HepG2 (cell line): ENCODE data around the gene TAS2R19. TPM values are rescaled to one million over a fixed set of nuclear protein-coding genes. Genes with fewer than 3 reads are reported as not detected.

ENCODE experiments used
- CBX1 ChIP-seq: IDR thresholded peaks from one replicate; pipeline ENCODE4 v1.6.1; 2016; ENCODE audit warnings: antibody characterized with exemption, low read depth
- HDAC1 ChIP-seq: sonication (generic); formaldehyde crosslinking; IDR thresholded peaks from 2 replicates; pipeline ENCODE4 v1.5.1; 2020; ENCODE audit warnings: mild to moderate bottlenecking, missing genetic modification reagents
- MTF2 ChIP-seq: sonication (generic); formaldehyde crosslinking; IDR thresholded peaks from 2 replicates; pipeline ENCODE4 v1.5.0; 2020; ENCODE audit warnings: missing genetic modification reagents, borderline replicate concordance
- SATB2 ChIP-seq: sonication (generic); formaldehyde crosslinking; IDR thresholded peaks from 2 replicates; pipeline ENCODE4 v1.5.0; 2020; ENCODE audit warnings: missing genetic modification reagents
- SPEN ChIP-seq: sonication (generic); formaldehyde crosslinking; IDR thresholded peaks from 2 replicates; pipeline ENCODE4 v1.5.1; 2020; ENCODE audit warnings: low read depth, mild to moderate bottlenecking, missing genetic modification reagents
- SRSF4 ChIP-seq: fragments of 200-400 bp; formaldehyde crosslinking; IDR thresholded peaks from one replicate; pipeline ENCODE4 v1.6.1; 2018; ENCODE audit warnings: mild to moderate bottlenecking, low read depth, low read length, moderate library complexity; ENCODE audit not compliant: poor library complexity, severe bottlenecking
- TEAD2 ChIP-seq: sonication (generic); formaldehyde crosslinking; IDR thresholded peaks from 2 replicates; pipeline ENCODE4 v1.9.0; 2021; ENCODE audit warnings: missing genetic modification reagents
- ZNF296 ChIP-seq: sonication (generic); formaldehyde crosslinking; conservative IDR thresholded peaks from 2 replicates; pipeline ENCODE4 v1.5.0; 2020; ENCODE audit warnings: mild to moderate bottlenecking, missing genetic modification reagents
- ZNF629 ChIP-seq: sonication (generic); formaldehyde crosslinking; conservative IDR thresholded peaks from 2 replicates; pipeline ENCODE4 v1.5.0; 2020; ENCODE audit warnings: missing genetic modification reagents
- ZNF788 ChIP-seq: sonication (generic); formaldehyde crosslinking; IDR thresholded peaks from 2 replicates; pipeline ENCODE4 v1.5.0; 2020; ENCODE audit warnings: mild to moderate bottlenecking, missing genetic modification reagents, borderline replicate concordance
- polyA plus RNA-seq, 8 experiments: library from polyadenylated mRNA; depleted of rRNA in 3 of 8; stranded (reverse) in 7 of 8; unstranded in 1 of 8; fragments of >200 nt; fragmentation: Illumina TruSeq in 4 of 8; extraction: Trizol in 4 of 8; gene quantifications; 2 replicates each; pipeline versions ENCODE4 v1.2.1 to v1.2.3, GENCODE V29; 2011 to 2016; ENCODE audit warnings: low read depth in 4 of 8, missing spikeins in 1 of 8, mixed read lengths in 1 of 8; ENCODE audit not compliant: insufficient read depth in 1 of 8
- total RNA-seq, 5 experiments: library from RNA; depleted of rRNA; stranded (reverse); fragments of >200 nt; fragmentation: Illumina TruSeq; extraction: Trizol; gene quantifications; 2 replicates each; pipeline ENCODE4 v1.2.3, GENCODE V29; 2016; ENCODE audit warnings: low read depth in 1 of 5
- TF ChIP-seq, protein P1 (sequence below), 2 experiments: fragments of 450-650 bp in 1 of 2; sonication (generic) in 1 of 2; formaldehyde crosslinking in 1 of 2; IDR thresholded peaks; 2 replicates each; pipeline versions ENCODE4 v1.6.1 to v1.8.0; 2016 to 2022; ENCODE audit warnings: antibody characterized with exemption in 1 of 2, mild to moderate bottlenecking in 1 of 2, missing genetic modification reagents in 1 of 2
- TF ChIP-seq, protein P2 (sequence below): sonication (generic); formaldehyde crosslinking; IDR thresholded peaks from 2 replicates; pipeline ENCODE4 v1.4.0; 2020; ENCODE audit warnings: mild to moderate bottlenecking, low read depth, missing genetic modification reagents
- TF ChIP-seq, protein P3 (sequence below): sonication (generic); formaldehyde crosslinking; IDR thresholded peaks from 2 replicates; pipeline ENCODE4 v1.9.0; 2021; ENCODE audit warnings: missing genetic modification reagents, mild to moderate bottlenecking, borderline replicate concordance
- TF ChIP-seq, protein P4 (sequence below): sonication (generic); formaldehyde crosslinking; IDR thresholded peaks from 2 replicates; pipeline ENCODE4 v1.5.1; 2020; ENCODE audit warnings: mild to moderate bottlenecking, missing genetic modification reagents, moderate library complexity
- TF ChIP-seq, protein P5 (sequence below): sonication (generic); formaldehyde crosslinking; IDR thresholded peaks from 2 replicates; pipeline ENCODE4 v1.5.0; 2020; ENCODE audit warnings: missing genetic modification reagents

Gene TAS2R19
- total and polyA plus RNA-seq, 2 of the 13 experiments (the other 11 are each of a cell fraction or from before 2014, with no cell fraction given): 0.62 to 5.3 TPM

DNA sequence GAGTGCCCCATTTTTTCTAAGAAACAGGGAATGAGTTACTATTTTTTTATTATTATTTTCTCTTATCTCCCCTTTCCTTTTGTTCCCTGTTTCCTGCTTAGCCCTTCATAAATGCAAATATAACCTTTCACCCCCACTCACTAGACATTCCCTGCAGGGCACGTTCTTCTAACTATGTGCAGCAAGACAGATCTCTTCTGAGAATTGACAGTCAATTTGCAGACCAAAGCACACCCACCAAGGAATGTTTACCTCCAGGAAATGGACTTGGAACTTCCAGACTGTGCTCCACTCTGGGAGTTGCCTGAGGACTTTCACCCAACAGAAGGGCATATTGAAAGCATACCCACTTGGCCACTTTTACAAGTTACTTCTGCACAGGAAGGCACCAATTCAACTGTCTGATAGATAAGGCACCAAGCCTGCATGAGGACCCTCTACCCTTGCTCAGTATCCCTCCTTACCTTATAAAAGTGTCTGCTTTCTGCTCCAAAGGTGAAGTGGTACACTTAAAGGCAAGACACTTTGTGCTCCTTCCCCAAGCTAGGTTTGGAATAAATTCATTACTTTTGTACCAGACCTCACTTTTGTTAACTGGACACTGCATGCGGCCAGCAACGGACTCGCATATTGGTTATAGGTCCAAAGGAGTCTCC lies 6.5 kb downstream of the TAS2R19 start (continued):
- TF ChIP-seq, protein P1, sequence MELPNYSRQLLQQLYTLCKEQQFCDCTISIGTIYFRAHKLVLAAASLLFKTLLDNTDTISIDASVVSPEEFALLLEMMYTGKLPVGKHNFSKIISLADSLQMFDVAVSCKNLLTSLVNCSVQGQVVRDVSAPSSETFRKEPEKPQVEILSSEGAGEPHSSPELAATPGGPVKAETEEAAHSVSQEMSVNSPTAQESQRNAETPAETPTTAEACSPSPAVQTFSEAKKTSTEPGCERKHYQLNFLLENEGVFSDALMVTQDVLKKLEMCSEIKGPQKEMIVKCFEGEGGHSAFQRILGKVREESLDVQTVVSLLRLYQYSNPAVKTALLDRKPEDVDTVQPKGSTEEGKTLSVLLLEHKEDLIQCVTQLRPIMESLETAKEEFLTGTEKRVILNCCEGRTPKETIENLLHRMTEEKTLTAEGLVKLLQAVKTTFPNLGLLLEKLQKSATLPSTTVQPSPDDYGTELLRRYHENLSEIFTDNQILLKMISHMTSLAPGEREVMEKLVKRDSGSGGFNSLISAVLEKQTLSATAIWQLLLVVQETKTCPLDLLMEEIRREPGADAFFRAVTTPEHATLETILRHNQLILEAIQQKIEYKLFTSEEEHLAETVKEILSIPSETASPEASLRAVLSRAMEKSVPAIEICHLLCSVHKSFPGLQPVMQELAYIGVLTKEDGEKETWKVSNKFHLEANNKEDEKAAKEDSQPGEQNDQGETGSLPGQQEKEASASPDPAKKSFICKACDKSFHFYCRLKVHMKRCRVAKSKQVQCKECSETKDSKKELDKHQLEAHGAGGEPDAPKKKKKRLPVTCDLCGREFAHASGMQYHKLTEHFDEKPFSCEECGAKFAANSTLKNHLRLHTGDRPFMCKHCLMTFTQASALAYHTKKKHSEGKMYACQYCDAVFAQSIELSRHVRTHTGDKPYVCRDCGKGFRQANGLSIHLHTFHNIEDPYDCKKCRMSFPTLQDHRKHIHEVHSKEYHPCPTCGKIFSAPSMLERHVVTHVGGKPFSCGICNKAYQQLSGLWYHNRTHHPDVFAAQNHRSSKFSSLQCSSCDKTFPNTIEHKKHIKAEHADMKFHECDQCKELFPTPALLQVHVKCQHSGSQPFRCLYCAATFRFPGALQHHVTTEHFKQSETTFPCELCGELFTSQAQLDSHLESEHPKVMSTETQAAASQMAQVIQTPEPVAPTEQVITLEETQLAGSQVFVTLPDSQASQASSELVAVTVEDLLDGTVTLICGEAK (IDR thresholded peaks at IDR 0.05): no peak
- TF ChIP-seq, protein P1 (CRISPR knock-in tag; IDR thresholded peaks at IDR 0.05): no peak; the same call in 1 of the 2 replicates
- no peak for TF ChIP-seq TEAD2 (CRISPR knock-in tag)
- no peak for TF ChIP-seq CBX1
- no peak for TF ChIP-seq SRSF4
- TF ChIP-seq HDAC1 (CRISPR knock-in tag): peak; percentile 89
- TF ChIP-seq ZNF296 (CRISPR knock-in tag): no peak
- TF ChIP-seq ZNF788 (CRISPR knock-in tag): no peak; the same call in 1 of the 2 replicates
- TF ChIP-seq, protein P2, sequence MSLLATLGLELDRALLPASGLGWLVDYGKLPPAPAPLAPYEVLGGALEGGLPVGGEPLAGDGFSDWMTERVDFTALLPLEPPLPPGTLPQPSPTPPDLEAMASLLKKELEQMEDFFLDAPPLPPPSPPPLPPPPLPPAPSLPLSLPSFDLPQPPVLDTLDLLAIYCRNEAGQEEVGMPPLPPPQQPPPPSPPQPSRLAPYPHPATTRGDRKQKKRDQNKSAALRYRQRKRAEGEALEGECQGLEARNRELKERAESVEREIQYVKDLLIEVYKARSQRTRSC: no peak
- TF ChIP-seq, protein P3, sequence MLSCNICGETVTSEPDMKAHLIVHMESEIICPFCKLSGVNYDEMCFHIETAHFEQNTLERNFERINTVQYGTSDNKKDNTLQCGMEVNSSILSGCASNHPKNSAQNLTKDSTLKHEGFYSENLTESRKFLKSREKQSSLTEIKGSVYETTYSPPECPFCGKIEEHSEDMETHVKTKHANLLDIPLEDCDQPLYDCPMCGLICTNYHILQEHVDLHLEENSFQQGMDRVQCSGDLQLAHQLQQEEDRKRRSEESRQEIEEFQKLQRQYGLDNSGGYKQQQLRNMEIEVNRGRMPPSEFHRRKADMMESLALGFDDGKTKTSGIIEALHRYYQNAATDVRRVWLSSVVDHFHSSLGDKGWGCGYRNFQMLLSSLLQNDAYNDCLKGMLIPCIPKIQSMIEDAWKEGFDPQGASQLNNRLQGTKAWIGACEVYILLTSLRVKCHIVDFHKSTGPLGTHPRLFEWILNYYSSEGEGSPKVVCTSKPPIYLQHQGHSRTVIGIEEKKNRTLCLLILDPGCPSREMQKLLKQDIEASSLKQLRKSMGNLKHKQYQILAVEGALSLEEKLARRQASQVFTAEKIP (CRISPR knock-in tag): no peak
- TF ChIP-seq MTF2: no peak
- peak; percentile 49; the same call in 1 of the 2 replicates for TF ChIP-seq SPEN (CRISPR knock-in tag)
- peak; percentile 25; the same call in 1 of the 2 replicates for TF ChIP-seq ZNF629 (CRISPR knock-in tag)
- TF ChIP-seq SATB2 (CRISPR knock-in tag): no peak
- TF ChIP-seq, protein P4, sequence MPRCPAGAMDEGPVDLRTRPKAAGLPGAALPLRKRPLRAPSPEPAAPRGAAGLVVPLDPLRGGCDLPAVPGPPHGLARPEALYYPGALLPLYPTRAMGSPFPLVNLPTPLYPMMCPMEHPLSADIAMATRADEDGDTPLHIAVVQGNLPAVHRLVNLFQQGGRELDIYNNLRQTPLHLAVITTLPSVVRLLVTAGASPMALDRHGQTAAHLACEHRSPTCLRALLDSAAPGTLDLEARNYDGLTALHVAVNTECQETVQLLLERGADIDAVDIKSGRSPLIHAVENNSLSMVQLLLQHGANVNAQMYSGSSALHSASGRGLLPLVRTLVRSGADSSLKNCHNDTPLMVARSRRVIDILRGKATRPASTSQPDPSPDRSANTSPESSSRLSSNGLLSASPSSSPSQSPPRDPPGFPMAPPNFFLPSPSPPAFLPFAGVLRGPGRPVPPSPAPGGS (CRISPR knock-in tag): no peak
- TF ChIP-seq, protein P5, sequence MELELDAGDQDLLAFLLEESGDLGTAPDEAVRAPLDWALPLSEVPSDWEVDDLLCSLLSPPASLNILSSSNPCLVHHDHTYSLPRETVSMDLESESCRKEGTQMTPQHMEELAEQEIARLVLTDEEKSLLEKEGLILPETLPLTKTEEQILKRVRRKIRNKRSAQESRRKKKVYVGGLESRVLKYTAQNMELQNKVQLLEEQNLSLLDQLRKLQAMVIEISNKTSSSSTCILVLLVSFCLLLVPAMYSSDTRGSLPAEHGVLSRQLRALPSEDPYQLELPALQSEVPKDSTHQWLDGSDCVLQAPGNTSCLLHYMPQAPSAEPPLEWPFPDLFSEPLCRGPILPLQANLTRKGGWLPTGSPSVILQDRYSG (CRISPR knock-in tag): no peak
